HG03354 (cell line): ENCODE results near the gene SPCS1.
A peak's percentile ranks its signal among the peaks of the same experiment; 100 is the strongest.

Experiments used
- ATAC-seq: cut with Tn5 transposase; IDR thresholded peaks from one replicate; pipeline ENCODE4 v1.9.1; 2021; ENCODE audit warnings: mild to moderate bottlenecking; ENCODE audit not compliant: unreplicated experiment, poor library complexity, severe bottlenecking

SPCS1 gene

GRCh38 chr3:52693071-52693470 is 12.8 kb upstream of the SPCS1 start:
- no peak for ATAC-seq

- no peak for ATAC-seq
These were observed 11.2 kb upstream of the SPCS1 start for GRCh38 chr3:52694528-52695189.

- ATAC-seq = no peak
These were observed 9.9 kb upstream of the SPCS1 start for GRCh38 chr3:52695798-52696671.

GRCh38 chr3:52696830-52697631 is 8.9 kb upstream of the SPCS1 start:
- ATAC-seq = no peak

GRCh38 chr3:52697632-52697965 is 8.3 kb upstream of the SPCS1 start:
- no peak for ATAC-seq

- no peak for ATAC-seq
These were observed 2.6 kb upstream of the SPCS1 start for GRCh38 chr3:52703341-52703740.

GRCh38 chr3:52704611-52705437 is 1.1 kb upstream of the SPCS1 start:
- peak; percentile 9 for ATAC-seq

GRCh38 chr3:52705438-52705687 is 543 bp upstream of the SPCS1 start:
- peak; percentile 51 for ATAC-seq

GRCh38 chr3:52707585-52707984 is 1.7 kb downstream of the SPCS1 start:
- no peak for ATAC-seq

- no peak for ATAC-seq
These were observed 4.6 kb downstream of the SPCS1 start for GRCh38 chr3:52710512-52710911.

GRCh38 chr3:52712291-52713212 is 6.6 kb downstream of the SPCS1 start:
- no peak for ATAC-seq

GRCh38 chr3:52714335-52715302 is 8.7 kb downstream of the SPCS1 start:
- ATAC-seq = no peak

GRCh38 chr3:52715714-52716305 is 9.9 kb downstream of the SPCS1 start:
- ATAC-seq = no peak

- ATAC-seq = no peak
These were observed 13.7 kb downstream of the SPCS1 start for GRCh38 chr3:52719618-52720017.

GRCh38 chr3:52721002-52721729 is 15.3 kb downstream of the SPCS1 start:
- ATAC-seq = peak; percentile 63

- ATAC-seq = no peak
These were observed 15.8 kb downstream of the SPCS1 start for GRCh38 chr3:52721730-52722008.

GRCh38 chr3:52722491-52722890 is 16.6 kb downstream of the SPCS1 start:
- no peak for ATAC-seq
